ENCODE measurements around the gene VKORC1.

GRCh38 chr16:31114468-31114867 lies 19.9 kb upstream of the VKORC1 start:
- no peak for TF ChIP-seq ZNF274 (IDR thresholded peaks at IDR 0.05; ENCODE audit: low read depth, low read length)
- TF ChIP-seq YY1 (IDR thresholded peaks at IDR 0.05; ENCODE audit: insufficient read depth, insufficient read length) = no peak
- TF ChIP-seq SUZ12 (IDR thresholded peaks at IDR 0.05; ENCODE audit: extremely low read depth, insufficient read depth, insufficient read length) = no peak
